ENCODE results near the gene SHROOM2. TPM values are rescaled to one million over a fixed set of nuclear protein-coding genes. Genes with fewer than 3 reads are reported as not detected.

The SHROOM2 gene, protein sequence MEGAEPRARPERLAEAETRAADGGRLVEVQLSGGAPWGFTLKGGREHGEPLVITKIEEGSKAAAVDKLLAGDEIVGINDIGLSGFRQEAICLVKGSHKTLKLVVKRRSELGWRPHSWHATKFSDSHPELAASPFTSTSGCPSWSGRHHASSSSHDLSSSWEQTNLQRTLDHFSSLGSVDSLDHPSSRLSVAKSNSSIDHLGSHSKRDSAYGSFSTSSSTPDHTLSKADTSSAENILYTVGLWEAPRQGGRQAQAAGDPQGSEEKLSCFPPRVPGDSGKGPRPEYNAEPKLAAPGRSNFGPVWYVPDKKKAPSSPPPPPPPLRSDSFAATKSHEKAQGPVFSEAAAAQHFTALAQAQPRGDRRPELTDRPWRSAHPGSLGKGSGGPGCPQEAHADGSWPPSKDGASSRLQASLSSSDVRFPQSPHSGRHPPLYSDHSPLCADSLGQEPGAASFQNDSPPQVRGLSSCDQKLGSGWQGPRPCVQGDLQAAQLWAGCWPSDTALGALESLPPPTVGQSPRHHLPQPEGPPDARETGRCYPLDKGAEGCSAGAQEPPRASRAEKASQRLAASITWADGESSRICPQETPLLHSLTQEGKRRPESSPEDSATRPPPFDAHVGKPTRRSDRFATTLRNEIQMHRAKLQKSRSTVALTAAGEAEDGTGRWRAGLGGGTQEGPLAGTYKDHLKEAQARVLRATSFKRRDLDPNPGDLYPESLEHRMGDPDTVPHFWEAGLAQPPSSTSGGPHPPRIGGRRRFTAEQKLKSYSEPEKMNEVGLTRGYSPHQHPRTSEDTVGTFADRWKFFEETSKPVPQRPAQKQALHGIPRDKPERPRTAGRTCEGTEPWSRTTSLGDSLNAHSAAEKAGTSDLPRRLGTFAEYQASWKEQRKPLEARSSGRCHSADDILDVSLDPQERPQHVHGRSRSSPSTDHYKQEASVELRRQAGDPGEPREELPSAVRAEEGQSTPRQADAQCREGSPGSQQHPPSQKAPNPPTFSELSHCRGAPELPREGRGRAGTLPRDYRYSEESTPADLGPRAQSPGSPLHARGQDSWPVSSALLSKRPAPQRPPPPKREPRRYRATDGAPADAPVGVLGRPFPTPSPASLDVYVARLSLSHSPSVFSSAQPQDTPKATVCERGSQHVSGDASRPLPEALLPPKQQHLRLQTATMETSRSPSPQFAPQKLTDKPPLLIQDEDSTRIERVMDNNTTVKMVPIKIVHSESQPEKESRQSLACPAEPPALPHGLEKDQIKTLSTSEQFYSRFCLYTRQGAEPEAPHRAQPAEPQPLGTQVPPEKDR (N-terminal part only)
- total RNA-seq, result 1 to 10 TPM; 2.1 to 6.7 TPM

DNA sequence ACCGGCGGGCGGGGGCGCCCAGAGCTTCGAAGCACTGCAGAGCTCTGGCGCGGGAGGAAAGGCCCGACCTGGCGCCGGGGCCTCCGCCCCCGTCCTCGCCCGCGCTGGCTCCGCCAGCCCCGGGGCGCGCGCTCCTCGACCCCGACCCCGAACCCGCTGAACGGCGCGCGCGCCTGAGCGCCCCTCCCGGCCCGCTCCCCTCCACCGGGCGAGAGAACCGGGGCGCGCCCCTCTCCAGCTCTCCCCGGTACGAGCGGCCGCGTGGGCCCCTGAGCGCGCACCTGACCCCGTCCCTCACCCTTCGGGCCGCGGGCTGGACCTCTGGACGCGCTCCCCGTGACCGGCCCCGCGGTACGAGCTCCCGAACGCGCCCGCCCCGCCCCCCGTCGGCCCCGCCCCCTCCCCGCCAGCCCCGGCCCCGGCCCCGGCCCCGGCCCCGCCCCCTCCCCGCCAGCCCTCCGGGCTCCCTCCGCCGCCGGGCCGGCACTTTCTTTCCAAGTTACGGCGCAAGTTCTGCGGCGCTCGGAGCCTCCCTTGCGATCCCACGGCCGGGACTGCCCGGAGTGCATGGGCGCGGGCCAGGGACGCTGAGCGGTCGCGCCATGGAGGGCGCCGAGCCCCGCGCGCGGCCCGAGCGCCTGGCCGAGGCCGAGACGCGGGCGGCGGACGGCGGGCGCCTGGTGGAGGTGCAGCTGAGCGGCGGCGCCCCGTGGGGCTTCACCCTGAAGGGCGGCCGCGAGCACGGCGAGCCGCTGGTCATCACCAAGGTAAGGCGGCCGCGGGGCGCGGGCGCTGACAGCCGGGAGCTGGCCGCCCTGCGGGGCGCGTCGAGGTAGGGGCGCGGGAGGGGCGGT is at the start of gene SHROOM2:
TSS of gene SHROOM2 (plus strand) at position 486 of the 854 bp plus-strand sequence. CDS start at position 603, 117 bp downstream.

DNA sequence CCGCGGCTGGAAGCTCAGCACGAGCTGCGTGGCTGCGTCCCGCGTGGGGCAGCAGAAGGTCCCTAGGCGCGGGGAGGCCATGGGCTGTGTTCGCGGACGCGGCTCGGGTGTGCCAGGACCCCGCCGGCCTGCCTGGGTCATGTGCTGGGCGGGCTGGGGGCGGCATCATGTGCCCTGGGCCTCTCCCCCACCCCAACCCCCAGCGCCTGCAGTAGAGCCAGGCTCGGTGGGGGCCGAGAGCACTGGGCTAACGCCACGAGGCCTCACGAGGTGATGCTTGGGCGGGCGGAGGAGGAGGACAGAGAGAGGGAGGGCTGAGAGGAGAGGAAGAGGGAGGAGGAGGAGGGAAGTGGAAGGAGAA is 20.5 kb upstream of the SHROOM2 start, which contains the start of gene GPR143:
TSS of gene GPR143 (minus strand) at position 111 of the 361 bp plus-strand sequence. CDS start at position 81, 30 bp downstream.

DNA sequence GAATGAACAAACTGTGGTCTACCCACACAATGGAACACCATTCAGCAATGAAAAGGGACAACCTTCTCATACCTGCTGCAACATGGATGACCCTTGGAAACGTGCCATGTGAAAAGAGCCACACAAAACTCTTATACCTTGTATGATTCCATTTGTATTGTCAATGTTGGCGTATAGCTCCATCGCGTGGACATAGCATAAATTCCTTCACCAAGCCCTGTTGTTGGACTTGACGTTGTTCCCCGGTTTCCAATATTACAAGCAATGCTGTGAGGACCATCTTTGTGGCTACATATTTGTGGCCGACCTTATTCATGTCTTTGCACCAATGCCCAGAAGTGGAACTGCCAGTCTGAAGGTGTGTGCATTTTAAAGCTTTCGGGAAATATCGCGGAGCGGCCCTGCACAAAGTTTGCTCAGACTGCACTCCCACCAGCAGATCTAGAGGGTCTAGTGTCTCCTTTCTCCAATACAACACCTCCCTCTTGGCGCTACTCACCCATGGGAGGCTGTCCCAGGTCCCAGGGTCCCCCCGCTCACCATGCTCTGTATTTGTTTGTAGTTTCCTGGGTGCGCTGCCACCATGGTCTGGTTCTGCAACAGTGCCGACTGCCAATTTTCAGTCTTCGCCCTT is 180.7 kb downstream of the SHROOM2 start, which contains the start of gene CLDN34:
TSS of gene CLDN34 (plus strand) at position 584 of the 634 bp plus-strand sequence. CDS start at position 584, 0 bp downstream.

Small RNA genes within 50 kb of the gene (small RNA-seq; reads per million reads assigned to genes)
- 0 reads per million in 2 donors for gene RF00019

Other genes with a start within 250 kb of the SHROOM2 start
- gene GPR143, start 20.6 kb upstream of the SHROOM2 start, total RNA-seq, result 100 to 1,000 TPM; 106 to 164 TPM
- not detected for gene CLDN34, start 180.9 kb downstream of the SHROOM2 start, total RNA-seq

All from melanocyte of skin (primary cell).